ENCODE data around the gene USP6NL.
A peak's percentile ranks its signal among the peaks of the same experiment; 100 is the strongest.
"Not testable (repeated sequence)": the region's sequence is repeated elsewhere in the genome, so short reads cannot be mapped to it uniquely, and the experiment has no call there.

The USP6NL gene

GRCh38 chr10:11442001-11442773 is 169.3 kb downstream of the USP6NL start:
- no peak for DNase-seq

GRCh38 chr10:11441151-11441535 is 170.3 kb downstream of the USP6NL start:
- DNase-seq, result no peak

- DNase-seq, result no peak
Measured at GRCh38 chr10:11440250-11441150, 170.9 kb downstream of the USP6NL start.

- DNase-seq, result no peak
Measured at GRCh38 chr10:11439523-11440053, 171.9 kb downstream of the USP6NL start.

- DNase-seq, result no peak
Measured at GRCh38 chr10:11437391-11438142, 173.9 kb downstream of the USP6NL start.

- DNase-seq, result not testable (repeated sequence)
Measured at GRCh38 chr10:11436445-11436844, 175.0 kb downstream of the USP6NL start.

- no peak for DNase-seq
Measured at GRCh38 chr10:11435581-11435981, 175.9 kb downstream of the USP6NL start.

GRCh38 chr10:11434324-11434723 is 177.1 kb downstream of the USP6NL start:
- no peak for DNase-seq

GRCh38 chr10:11433657-11434056 is 177.8 kb downstream of the USP6NL start:
- no peak for DNase-seq

- DNase-seq, result no peak
Measured at GRCh38 chr10:11431216-11431555, 180.3 kb downstream of the USP6NL start.

- no peak for DNase-seq
Measured at GRCh38 chr10:11430421-11431215, 180.8 kb downstream of the USP6NL start.

- no peak for DNase-seq
Measured at GRCh38 chr10:11429439-11430052, 181.9 kb downstream of the USP6NL start.

GRCh38 chr10:11425676-11426075 is 185.8 kb downstream of the USP6NL start:
- no peak for DNase-seq

- DNase-seq, result no peak
Measured at GRCh38 chr10:11425296-11425610, 186.2 kb downstream of the USP6NL start.

- DNase-seq, result peak; percentile 40
Measured at GRCh38 chr10:11424456-11425295, 186.8 kb downstream of the USP6NL start.

GRCh38 chr10:11416974-11417373 is 194.5 kb downstream of the USP6NL start:
- no peak for DNase-seq

GRCh38 chr10:11415095-11415494 is 196.4 kb downstream of the USP6NL start:
- no peak for DNase-seq

- no peak for DNase-seq
Measured at GRCh38 chr10:11414314-11415038, 197.0 kb downstream of the USP6NL start.

GRCh38 chr10:11411926-11412545 is 199.4 kb downstream of the USP6NL start:
- no peak for DNase-seq

GRCh38 chr10:11409357-11409756 is 202.1 kb downstream of the USP6NL start:
- DNase-seq, result no peak

Measured in fibroblast of skin of back (primary cell).